PFSK-1 (cell line): Measurements from ENCODE around the gene NAV2.

Experiments used
- FOXP2 ChIP-seq: optimal IDR thresholded peaks from 2 replicates; pipeline ENCODE3; 2011; ENCODE audit warnings: borderline replicate concordance, control low read depth, inconsistent platforms; ENCODE audit not compliant: insufficient read depth; ENCODE audit errors: extremely low read length, extremely low read depth
- POLR2AphosphoS5 ChIP-seq: IDR thresholded peaks from 2 replicates; pipeline ENCODE4 v1.6.1; 2012; ENCODE audit warnings: low read depth, mild to moderate bottlenecking, control low read depth, low read length, moderate library complexity
- SIN3A ChIP-seq: IDR thresholded peaks from 2 replicates; pipeline ENCODE4 v1.6.1; 2012; ENCODE audit warnings: mild to moderate bottlenecking, low read length, moderate library complexity, borderline replicate concordance; ENCODE audit not compliant: insufficient read depth
- TAF1 ChIP-seq: IDR thresholded peaks from 2 replicates; pipeline ENCODE4 v1.6.1; 2012; ENCODE audit warnings: low read length, control low read depth, borderline replicate concordance; ENCODE audit not compliant: insufficient read depth
- TF ChIP-seq, protein P1 (sequence below), 2 experiments: IDR thresholded peaks; 2 replicates each; pipeline versions ENCODE4 v1.6.1 to v1.8.0; 2011 to 2012; ENCODE audit warnings: low read depth in 2 of 2, low read length in 2 of 2, control low read depth in 1 of 2, inconsistent platforms in 1 of 2, mild to moderate bottlenecking in 1 of 2, moderate library complexity in 1 of 2; ENCODE audit not compliant: insufficient read depth in 1 of 2

The NAV2 gene

DNA sequence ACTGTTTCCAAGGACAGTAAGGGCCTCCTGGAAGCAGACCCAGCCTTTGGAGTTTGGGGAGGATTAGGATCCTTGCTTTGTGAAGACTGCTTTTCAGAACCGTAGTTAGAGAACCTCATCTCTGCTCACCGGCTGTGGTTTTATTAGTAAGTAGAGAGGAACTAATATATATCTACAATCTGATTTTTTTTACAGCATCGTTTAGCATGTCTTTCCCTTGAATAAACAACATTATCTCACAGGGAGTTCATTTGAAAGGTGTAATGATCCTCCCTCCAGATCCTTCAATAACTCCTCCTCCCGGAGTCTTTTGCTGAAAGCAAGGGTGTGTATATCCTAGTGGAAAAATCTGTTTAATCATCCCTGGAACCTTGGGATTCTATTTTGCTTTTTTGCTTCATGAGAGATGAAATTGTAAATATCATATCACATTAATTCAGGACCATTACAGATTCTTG lies 314.9 kb downstream of the NAV2 start:
- no peak for TF ChIP-seq SIN3A
- no peak for TF ChIP-seq POLR2AphosphoS5
- TF ChIP-seq, protein P1, sequence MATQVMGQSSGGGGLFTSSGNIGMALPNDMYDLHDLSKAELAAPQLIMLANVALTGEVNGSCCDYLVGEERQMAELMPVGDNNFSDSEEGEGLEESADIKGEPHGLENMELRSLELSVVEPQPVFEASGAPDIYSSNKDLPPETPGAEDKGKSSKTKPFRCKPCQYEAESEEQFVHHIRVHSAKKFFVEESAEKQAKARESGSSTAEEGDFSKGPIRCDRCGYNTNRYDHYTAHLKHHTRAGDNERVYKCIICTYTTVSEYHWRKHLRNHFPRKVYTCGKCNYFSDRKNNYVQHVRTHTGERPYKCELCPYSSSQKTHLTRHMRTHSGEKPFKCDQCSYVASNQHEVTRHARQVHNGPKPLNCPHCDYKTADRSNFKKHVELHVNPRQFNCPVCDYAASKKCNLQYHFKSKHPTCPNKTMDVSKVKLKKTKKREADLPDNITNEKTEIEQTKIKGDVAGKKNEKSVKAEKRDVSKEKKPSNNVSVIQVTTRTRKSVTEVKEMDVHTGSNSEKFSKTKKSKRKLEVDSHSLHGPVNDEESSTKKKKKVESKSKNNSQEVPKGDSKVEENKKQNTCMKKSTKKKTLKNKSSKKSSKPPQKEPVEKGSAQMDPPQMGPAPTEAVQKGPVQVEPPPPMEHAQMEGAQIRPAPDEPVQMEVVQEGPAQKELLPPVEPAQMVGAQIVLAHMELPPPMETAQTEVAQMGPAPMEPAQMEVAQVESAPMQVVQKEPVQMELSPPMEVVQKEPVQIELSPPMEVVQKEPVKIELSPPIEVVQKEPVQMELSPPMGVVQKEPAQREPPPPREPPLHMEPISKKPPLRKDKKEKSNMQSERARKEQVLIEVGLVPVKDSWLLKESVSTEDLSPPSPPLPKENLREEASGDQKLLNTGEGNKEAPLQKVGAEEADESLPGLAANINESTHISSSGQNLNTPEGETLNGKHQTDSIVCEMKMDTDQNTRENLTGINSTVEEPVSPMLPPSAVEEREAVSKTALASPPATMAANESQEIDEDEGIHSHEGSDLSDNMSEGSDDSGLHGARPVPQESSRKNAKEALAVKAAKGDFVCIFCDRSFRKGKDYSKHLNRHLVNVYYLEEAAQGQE (IDR thresholded peaks at IDR 0.05; ENCODE audit: insufficient read depth in 1 of 2, low read depth in 2 of 2, low read length in 2 of 2): no peak
- TF ChIP-seq TAF1: no peak
- TF ChIP-seq FOXP2: no peak

DNA sequence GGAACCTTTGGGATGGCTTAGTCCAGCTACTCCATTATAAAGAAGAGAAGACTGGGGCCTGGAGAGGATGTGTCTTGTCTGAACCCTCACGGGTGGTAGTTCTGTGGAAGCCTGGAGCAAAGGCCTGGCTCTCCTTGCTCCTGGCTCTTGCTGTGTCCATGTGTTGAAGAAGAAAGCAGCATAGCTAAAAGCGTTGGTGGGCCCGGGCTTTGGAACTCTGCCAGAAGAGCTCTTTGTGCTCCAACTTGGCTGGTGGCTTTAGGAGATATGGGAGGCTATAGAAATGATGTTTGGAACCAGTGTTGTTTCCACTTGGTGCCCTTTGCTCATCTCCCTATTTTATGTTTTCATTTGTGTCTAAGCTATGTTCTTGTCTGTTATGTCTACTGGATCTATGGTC lies 316.6 kb downstream of the NAV2 start:
- TF ChIP-seq FOXP2 (no peak), SIN3A (no peak), POLR2AphosphoS5 (no peak), TAF1 (no peak)
- TF ChIP-seq, protein P1 (IDR thresholded peaks at IDR 0.05; ENCODE audit: insufficient read depth in 1 of 2, low read depth in 2 of 2, low read length in 2 of 2): no peak

DNA sequence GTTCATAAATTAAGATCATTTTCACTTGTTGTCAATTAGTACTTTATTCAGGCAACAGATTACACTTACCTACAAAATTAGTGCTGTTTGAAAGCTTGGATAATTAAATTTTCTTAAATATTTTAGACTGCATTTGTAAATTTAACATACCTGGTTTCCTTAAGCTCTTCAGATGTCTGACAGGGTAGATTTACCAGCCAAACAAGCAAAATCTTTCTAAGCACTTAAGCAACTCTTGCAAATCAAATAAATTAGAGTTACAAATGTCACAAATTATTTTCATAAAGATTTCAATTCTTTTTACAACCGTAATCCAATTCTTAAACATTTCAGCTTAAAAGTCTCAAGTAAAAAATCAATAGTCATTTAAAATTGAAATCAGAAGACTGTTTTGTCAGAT lies 317.8 kb downstream of the NAV2 start:
- TF ChIP-seq POLR2AphosphoS5 (no peak), SIN3A (no peak), TAF1 (no peak), FOXP2 (no peak)
- TF ChIP-seq, protein P1 (IDR thresholded peaks at IDR 0.05; ENCODE audit: insufficient read depth in 1 of 2, low read depth in 2 of 2, low read length in 2 of 2): no peak

DNA sequence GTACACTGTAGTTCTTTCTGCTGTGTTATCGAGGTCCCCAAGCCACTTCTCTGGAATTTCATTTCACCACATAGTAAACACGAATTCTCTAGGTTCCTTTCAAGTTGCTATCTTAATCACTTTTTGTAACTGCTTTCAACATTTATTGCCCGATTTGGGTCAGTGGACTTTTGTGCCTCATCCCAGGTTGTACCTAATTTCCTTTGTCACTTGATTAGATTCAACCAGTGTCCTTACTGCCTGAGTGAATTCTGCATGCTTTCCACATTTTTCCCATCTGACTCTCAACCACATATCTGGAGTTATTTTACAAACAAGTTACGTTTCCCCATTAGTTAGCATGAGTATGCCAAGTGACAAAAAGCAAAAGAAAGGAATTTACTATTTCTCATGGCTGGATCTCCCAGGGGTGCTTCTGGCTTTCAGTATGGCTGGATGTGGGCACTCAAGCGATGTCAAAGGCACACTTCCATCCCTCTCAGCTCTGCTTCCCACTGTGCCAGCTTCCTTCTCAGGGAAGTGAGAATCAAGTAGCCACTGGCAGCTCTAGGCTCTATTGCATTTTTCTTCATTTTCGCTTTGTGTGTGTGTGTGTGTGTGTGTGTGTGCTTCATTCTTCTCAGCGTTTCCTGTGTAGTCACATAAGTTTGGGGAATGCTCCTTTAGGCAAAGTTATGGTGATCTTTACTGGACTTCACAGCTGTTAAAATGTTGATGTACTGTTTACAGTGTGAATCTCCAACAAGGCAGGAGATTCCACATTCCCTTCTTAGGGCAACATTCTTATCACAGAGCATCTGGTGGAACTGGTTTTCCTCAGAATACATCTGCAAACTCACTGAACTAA lies 318.7 kb downstream of the NAV2 start:
- TF ChIP-seq FOXP2 (no peak), SIN3A (no peak), TAF1 (no peak), POLR2AphosphoS5 (no peak)
- TF ChIP-seq, protein P1 (IDR thresholded peaks at IDR 0.05; ENCODE audit: insufficient read depth in 1 of 2, low read depth in 2 of 2, low read length in 2 of 2): no peak
